Panc1 (cell line): ENCODE results near the gene LIN28A. TPM values are rescaled to one million over a fixed set of nuclear protein-coding genes. Genes with fewer than 3 reads are reported as not detected.
A peak's percentile ranks its signal among the peaks of the same experiment; 100 is the strongest.

Experiments
- ATAC-seq: fragments of 200-7000 bp; cut with Tn5 transposase; 2 replicates; pipeline ENCODE4 v1.9.1; 2020; ENCODE audit warnings: mild to moderate bottlenecking, moderate library complexity
- BruUV-seq: library from RNA; stranded (reverse); fragments of 400-500 nt; replicated peaks from 2 replicates; lab custom pipeline; 2021; lab: Mats Ljungman, UMichigan
- CTCF ChIA-PET: fragments of 300-600 bp; sonication (Branson Sonifier 250); formaldehyde crosslinking; loops from one replicate; lab custom pipeline; 2022; ENCODE audit warnings: antibody characterized with exemption; lab: Charles Lee
- POLR2A ChIA-PET: fragments of 300-600 bp; sonication (Branson Sonifier 250); formaldehyde crosslinking; loops from one replicate; lab custom pipeline; 2022; ENCODE audit warnings: antibody characterized with exemption; lab: Charles Lee
- DNase-seq: peaks from one replicate; pipeline ENCODE4 v3.0.0-alpha.2; 2010; ENCODE audit warnings: low read depth, low spot score
- H3K27ac ChIP-seq: 2 replicates; pipeline ENCODE4 v1.5.1; 2011; ENCODE audit warnings: mild to moderate bottlenecking, low read length, inconsistent platforms
- H3K27me3 ChIP-seq: fragments of 200-500 bp; sonication (Bioruptor generic); 2 replicates; pipeline ENCODE4 v1.6.0; 2014; ENCODE audit warnings: low read length, inconsistent platforms; ENCODE audit not compliant: control insufficient read depth, insufficient read depth
- H3K36me3 ChIP-seq: fragments of 200-500 bp; sonication (Bioruptor generic); 2 replicates; pipeline ENCODE4 v1.5.1; 2014; ENCODE audit warnings: inconsistent platforms, mild to moderate bottlenecking, low read length, moderate library complexity; ENCODE audit not compliant: control insufficient read depth, insufficient read depth
- H3K4me1 ChIP-seq: 2 replicates; pipeline ENCODE4 v1.5.1; 2011; ENCODE audit warnings: inconsistent platforms, mild to moderate bottlenecking, low read length, moderate library complexity; ENCODE audit not compliant: control insufficient read depth, insufficient read depth
- H3K4me3 ChIP-seq, 2 experiments: 2 replicates each; pipeline ENCODE4 v1.5.1; 2011 to 2012; ENCODE audit warnings: low read depth in 2 of 2, low read length in 2 of 2, mild to moderate bottlenecking in 2 of 2, inconsistent platforms in 1 of 2, moderate library complexity in 1 of 2
- H3K9me3 ChIP-seq: fragments of 200-500 bp; sonication (Bioruptor generic); 2 replicates; pipeline ENCODE4 v1.5.1; 2014; ENCODE audit warnings: low read depth, mild to moderate bottlenecking, inconsistent platforms, low read length, moderate library complexity; ENCODE audit not compliant: control insufficient read depth, insufficient read depth
- CTCF ChIP-seq: fragments of 450-650 bp; IDR thresholded peaks from 2 replicates; pipeline ENCODE4 v1.5.1; 2017; ENCODE audit warnings: mild to moderate bottlenecking
- POLR2AphosphoS5 ChIP-seq: IDR thresholded peaks from 2 replicates; pipeline ENCODE4 v1.6.1; 2012; ENCODE audit warnings: mild to moderate bottlenecking, low read depth, low read length, moderate library complexity
- REST ChIP-seq, 2 experiments: IDR thresholded peaks; 2 replicates each; pipeline ENCODE4 v1.6.1; 2011 to 2012; ENCODE audit warnings: low read depth in 2 of 2, control low read depth in 1 of 2, low read length in 1 of 2, mild to moderate bottlenecking in 1 of 2, moderate library complexity in 1 of 2; ENCODE audit not compliant: insufficient read depth in 1 of 2
- SIN3A ChIP-seq: IDR thresholded peaks from 2 replicates; pipeline ENCODE4 v1.6.1; 2012; ENCODE audit warnings: low read depth, mild to moderate bottlenecking, low read length, moderate library complexity, borderline replicate concordance; ENCODE audit not compliant: insufficient read depth
- TCF7L2 ChIP-seq: IDR thresholded peaks from 2 replicates; pipeline ENCODE4 v1.6.1; 2011; ENCODE audit warnings: mild to moderate bottlenecking, low read depth, low read length, inconsistent platforms
- in situ Hi-C: cut with HindIII; loops from 2 replicates; pipeline ENCODE4 v1.10.0; 2016; ENCODE audit warnings: low sequenced_read_pairs, low pct_unique_long_range_greater_than_20kb
- intact Hi-C: fragments of 100-400 bp; cut with micrococcal nuclease; formaldehyde crosslinking; loops from one replicate; pipeline ENCODE4 v1.10.0; 2022; ENCODE audit not compliant: unreplicated experiment
- total RNA-seq: library from RNA; stranded (reverse); gene quantifications from one replicate; pipeline ENCODE4 v1.2.1, GENCODE V29; 2021; ENCODE audit not compliant: unreplicated experiment

Gene LIN28A
- total RNA-seq, 1 experiment from 2014 or later, result 0.64 TPM

- no peak for DNase-seq
- Histone ChIP-seq H3K4me3 (no peak overlapping the region), H3K27ac (no peak overlapping the region), H3K36me3 (no peaks in the 10 kb centered on the region), H3K9me3 (no peaks in the 10 kb centered on the region), H3K4me1 (no peaks in the 10 kb centered on the region), H3K27me3 (no peaks in the 10 kb centered on the region)
- no TSS peak for BruUV-seq
- intact Hi-C loops (loop anchor here (5.0 kb wide), 1 partner anchor 104 kb away; no protein-coding TSS in a partner anchor), in situ Hi-C loops (no loop called here)
- peak; percentile 86 for ATAC-seq
- TF ChIP-seq CTCF, result peak; percentile 89
- no peak for TF ChIP-seq POLR2AphosphoS5
- ChIA-PET POLR2A (interaction anchor here (0.6 kb wide), 1 partner anchor 309 kb away, joined by 6 read pairs; no protein-coding TSS in a partner anchor), CTCF (interaction anchor here (0.6 to 1.8 kb wide), 6 partner anchors 10 to 112 kb away, joined by 3 to 11 read pairs (median 4); partner anchors contain the start of gene SH3BGRL3)
Observed at GRCh38 chr1:26391450-26391849, 19.2 kb upstream of the LIN28A start.

GRCh38 chr1:26395754-26396153 is 14.9 kb upstream of the LIN28A start:
- CTCF ChIA-PET, result interaction anchor here (1.8 kb wide), 1 partner anchor 21 kb away, joined by 5 read pairs; no protein-coding TSS in a partner anchor
- in situ Hi-C loops, result no loop called here

More at GRCh38 chr1:26395754-26396153, 14.9 kb upstream of the LIN28A start:
- H3K4me1 ChIP-seq, result no peaks in the 10 kb centered on the region
- no peak overlapping the region for H3K4me3 ChIP-seq
- H3K27me3 ChIP-seq, result no peaks in the 10 kb centered on the region
- TF ChIP-seq REST (IDR thresholded peaks at IDR 0.05; ENCODE audit: insufficient read depth in 1 of 2, low read depth in 2 of 2, low read length in 1 of 2), result no peak
- TF ChIP-seq SIN3A, result no peak
- TF ChIP-seq POLR2AphosphoS5, result no peak
- TF ChIP-seq CTCF, result no peak
- TF ChIP-seq TCF7L2, result no peak
- no peaks in the 10 kb centered on the region for H3K36me3 ChIP-seq
- H3K27ac ChIP-seq, result no peak overlapping the region
- BruUV-seq, result no TSS peak
- no peak for DNase-seq
- POLR2A ChIA-PET, result no interaction called here
- intact Hi-C loops, result no loop called here
- ATAC-seq, result no peak
- no peaks in the 10 kb centered on the region for H3K9me3 ChIP-seq
